ENCODE results near the gene CDCA3. TPM values are rescaled to one million over a fixed set of nuclear protein-coding genes. Genes with fewer than 3 reads are reported as not detected.

The CDCA3 gene
- total and polyA plus RNA-seq, 2 donors (not counting 1 experiment from before 2014, with no cell fraction given) = 1.6 to 2.3 TPM

DNA sequence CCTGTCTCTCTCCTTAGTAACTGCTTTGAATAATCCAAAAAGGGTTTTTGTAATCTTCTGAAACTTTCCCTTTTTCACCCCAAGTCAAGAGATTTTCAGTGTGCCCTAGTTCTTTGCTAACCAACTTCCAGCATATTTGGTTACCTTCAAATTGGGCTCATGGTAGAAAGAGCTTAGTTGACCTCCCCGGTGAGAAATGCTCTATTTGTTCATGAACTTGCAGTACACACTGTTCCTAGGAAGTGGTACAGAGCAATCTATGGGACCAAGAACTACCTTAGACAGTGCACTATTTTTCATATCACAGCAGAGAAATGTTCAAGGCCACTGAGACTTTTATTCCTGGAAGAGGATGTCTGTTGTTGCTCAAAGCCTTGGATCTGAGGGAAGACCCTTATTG is 2.5 kb upstream of the CDCA3 start:
- intact Hi-C loops (cut with micrococcal nuclease) = loop anchor here (5.0 kb wide), 3 partner anchors 84 to 296 kb away; partner anchors contain the start of genes IFFO1 and PTMS
- Histone ChIP-seq H3K79me2 (ENCODE audit: control insufficient read depth, insufficient read depth, low read length) (peaks cover 48% of the 10 kb centered on the region), H3K9ac (ENCODE audit: low read length) (no peak overlapping the region), H3K27me3 (replicated peaks in 1 of 4; ENCODE audit: control extremely low read depth in 1 of 4, control insufficient read depth in 3 of 4, insufficient read depth in 4 of 4, low read length in 3 of 4) (no peaks in the 10 kb centered on the region), H2AFZ (ENCODE audit: insufficient read depth, low read depth, low read length, poor library complexity, severe bottlenecking) (no peak overlapping the region), H3K4me3 (ENCODE audit: control extremely low read depth in 1 of 5, extremely low read depth in 1 of 5, insufficient read depth in 1 of 5, low read depth in 2 of 5, low read length in 4 of 5) (no peak overlapping the region), H3K27ac (ENCODE audit: low read length in 2 of 2) (peak overlapping the region in 1 of 2 donors; percentile 37), H3K4me1 (ENCODE audit: control insufficient read depth in 2 of 2, insufficient read depth in 2 of 2, low read length in 2 of 2) (peaks cover 6 to 23% of the 10 kb centered on the region in 2 donors), H3K36me3 (replicated peaks in 1 of 2; ENCODE audit: control extremely low read depth in 1 of 2, control insufficient read depth in 1 of 2, extremely low read depth in 1 of 2, insufficient read depth in 2 of 2, low read length in 1 of 2) (peaks cover 0 to 41% of the 10 kb centered on the region in 2 experiments), H4K20me1 (ENCODE audit: control insufficient read depth, insufficient read depth, low read length, poor library complexity, severe bottlenecking) (peaks cover 5% of the 10 kb centered on the region), H3K9me3 (ENCODE audit: control extremely low read depth in 1 of 3, control insufficient read depth in 2 of 3, insufficient read depth in 1 of 3, low read length in 2 of 3) (no peaks in the 10 kb centered on the region), H3K4me2 (replicated peaks; ENCODE audit: low read depth, low read length, poor library complexity, severe bottlenecking) (no peak overlapping the region)
- ChIA-PET POLR2A (interaction anchor here (3.6 to 5.3 kb wide), 2 partner anchors 14 to 19 kb away, joined by 29 to 49 read pairs; partner anchors contain the start of genes SPSB2 and TPI1), CTCF (interaction anchor here (1.2 to 6.7 kb wide), 5 partner anchors 17 to 107 kb away, joined by 3 to 136 read pairs (median 6); partner anchors contain the start of genes MLF2, SPSB2 and TPI1)
- H3K27ac Mint-ChIP-seq = peak overlapping the region; percentile 89
- DNase-seq (no peak), ATAC-seq (ENCODE audit: low read depth) (no peak)
- H3K4me1 Mint-ChIP-seq = peaks cover 23% of the 10 kb centered on the region
- no peaks in the 10 kb centered on the region for H3K27me3 Mint-ChIP-seq
- no peaks in the 10 kb centered on the region for H3K9me3 Mint-ChIP-seq (ENCODE audit: insufficient read depth)
- TF ChIP-seq EZH2 (IDR thresholded peaks at IDR 0.05; ENCODE audit: borderline replicate concordance, insufficient read depth, low read depth, low read length, poor library complexity, severe bottlenecking) (no peak), CTCF (IDR thresholded peaks at IDR 0.05) (no peak)
- H3K4me3 Mint-ChIP-seq = peak overlapping the region; percentile 92
- no CpG with 5 or more reads among the region's 1 CpG for WGBS (ENCODE audit: insufficient coverage)

All from B cell (primary cell).